ENCODE results near the gene TECTA.
"Not testable (repeated sequence)": the region's sequence is repeated elsewhere in the genome, so short reads cannot be mapped to it uniquely, and the experiment has no call there.

Gene TECTA

GRCh38 chr11:121112498-121113455, 11.7 kb downstream of the TECTA start:
- Histone ChIP-seq H3K9ac (ENCODE audit: low read depth, low read length) (no peak overlapping the region), H3K27ac (ENCODE audit: low read depth, low read length) (no peak overlapping the region), H3K4me1 (ENCODE audit: insufficient read depth, low read length) (no peaks in the 10 kb centered on the region), H3K4me3 (ENCODE audit: low read length) (no peak overlapping the region), H3K27me3 (ENCODE audit: insufficient read depth, low read length) (peaks cover 6% of the 10 kb centered on the region; the same call in 1 of the 2 replicates), H3K36me3 (ENCODE audit: insufficient read depth, low read length) (no peaks in the 10 kb centered on the region), H3K9me3 (ENCODE audit: insufficient read depth, low read depth, low read length) (no peaks in the 10 kb centered on the region)
- 60% methylated on average over 32 of the region's 32 CpGs for WGBS

- Histone ChIP-seq H3K36me3 (ENCODE audit: insufficient read depth, low read length) (no peaks in the 10 kb centered on the region), H3K27me3 (ENCODE audit: insufficient read depth, low read length) (peaks cover 6% of the 10 kb centered on the region; the same call in 1 of the 2 replicates), H3K9me3 (ENCODE audit: insufficient read depth, low read depth, low read length) (no peaks in the 10 kb centered on the region), H3K9ac (ENCODE audit: low read depth, low read length) (no peak overlapping the region), H3K4me1 (ENCODE audit: insufficient read depth, low read length) (no peaks in the 10 kb centered on the region), H3K27ac (ENCODE audit: low read depth, low read length) (no peak overlapping the region), H3K4me3 (ENCODE audit: low read length) (no peak overlapping the region)
- WGBS = 82% methylated on average over 9 of the region's 9 CpGs
These were observed 12.6 kb downstream of the TECTA start for GRCh38 chr11:121113611-121114010.

- H3K4me3 ChIP-seq (ENCODE audit: low read length); H3K4me1 ChIP-seq (ENCODE audit: insufficient read depth, low read length); H3K27me3 ChIP-seq (ENCODE audit: insufficient read depth, low read length); H3K9me3 ChIP-seq (ENCODE audit: insufficient read depth, low read depth, low read length); H3K9ac ChIP-seq (ENCODE audit: low read depth, low read length); H3K27ac ChIP-seq (ENCODE audit: low read depth, low read length); H3K36me3 ChIP-seq (ENCODE audit: insufficient read depth, low read length): not testable (repeated sequence)
- WGBS = 94% methylated on average over 1 of the region's 1 CpG
These were observed 14.0 kb downstream of the TECTA start for GRCh38 chr11:121115024-121115423.

GRCh38 chr11:121117788-121118187, 16.7 kb downstream of the TECTA start:
- Histone ChIP-seq H3K9me3 (ENCODE audit: insufficient read depth, low read depth, low read length) (peaks cover 14% of the 10 kb centered on the region), H3K27ac (ENCODE audit: low read depth, low read length) (no peak overlapping the region), H3K27me3 (ENCODE audit: insufficient read depth, low read length) (no peaks in the 10 kb centered on the region), H3K36me3 (ENCODE audit: insufficient read depth, low read length) (no peaks in the 10 kb centered on the region), H3K4me1 (ENCODE audit: insufficient read depth, low read length) (no peaks in the 10 kb centered on the region), H3K9ac (ENCODE audit: low read depth, low read length) (no peak overlapping the region), H3K4me3 (ENCODE audit: low read length) (no peak overlapping the region)
- 76% methylated on average over 6 of the region's 6 CpGs for WGBS

- WGBS = 81% methylated on average over 1 of the region's 1 CpG
- Histone ChIP-seq H3K9me3 (ENCODE audit: insufficient read depth, low read depth, low read length) (peaks cover 19% of the 10 kb centered on the region), H3K27ac (ENCODE audit: low read depth, low read length) (no peak overlapping the region), H3K36me3 (ENCODE audit: insufficient read depth, low read length) (no peaks in the 10 kb centered on the region), H3K27me3 (ENCODE audit: insufficient read depth, low read length) (no peaks in the 10 kb centered on the region), H3K4me3 (ENCODE audit: low read length) (no peak overlapping the region), H3K9ac (ENCODE audit: low read depth, low read length) (no peak overlapping the region), H3K4me1 (ENCODE audit: insufficient read depth, low read length) (no peaks in the 10 kb centered on the region)
These were observed 18.4 kb downstream of the TECTA start for GRCh38 chr11:121119440-121119839.

GRCh38 chr11:121122328-121122727, 21.3 kb downstream of the TECTA start:
- Histone ChIP-seq H3K4me3 (ENCODE audit: low read length) (no peak overlapping the region), H3K27me3 (ENCODE audit: insufficient read depth, low read length) (no peaks in the 10 kb centered on the region), H3K9ac (ENCODE audit: low read depth, low read length) (no peak overlapping the region), H3K27ac (ENCODE audit: low read depth, low read length) (no peak overlapping the region), H3K9me3 (ENCODE audit: insufficient read depth, low read depth, low read length) (peaks cover 19% of the 10 kb centered on the region), H3K4me1 (ENCODE audit: insufficient read depth, low read length) (no peaks in the 10 kb centered on the region), H3K36me3 (ENCODE audit: insufficient read depth, low read length) (no peaks in the 10 kb centered on the region)
- WGBS = 93% methylated on average over 3 of the region's 3 CpGs

- no peaks in the 10 kb centered on the region for H3K4me1 ChIP-seq (ENCODE audit: insufficient read depth, low read length)
- no peaks in the 10 kb centered on the region for H3K36me3 ChIP-seq (ENCODE audit: insufficient read depth, low read length)
- WGBS = 89% methylated on average over 6 of the region's 6 CpGs
- no peak overlapping the region for H3K4me3 ChIP-seq (ENCODE audit: low read length)
- no peak overlapping the region for H3K27ac ChIP-seq (ENCODE audit: low read depth, low read length)
- H3K27me3 ChIP-seq (ENCODE audit: insufficient read depth, low read length) = no peaks in the 10 kb centered on the region
- H3K9me3 ChIP-seq (ENCODE audit: insufficient read depth, low read depth, low read length) = peaks cover 19% of the 10 kb centered on the region
- no peak overlapping the region for H3K9ac ChIP-seq (ENCODE audit: low read depth, low read length)
These were observed 22.5 kb downstream of the TECTA start for GRCh38 chr11:121123496-121124069.

- Histone ChIP-seq H3K4me3 (ENCODE audit: low read length) (no peak overlapping the region), H3K27ac (ENCODE audit: low read depth, low read length) (no peak overlapping the region), H3K4me1 (ENCODE audit: insufficient read depth, low read length) (no peaks in the 10 kb centered on the region), H3K9ac (ENCODE audit: low read depth, low read length) (no peak overlapping the region), H3K9me3 (ENCODE audit: insufficient read depth, low read depth, low read length) (peaks cover 5% of the 10 kb centered on the region), H3K27me3 (ENCODE audit: insufficient read depth, low read length) (no peaks in the 10 kb centered on the region), H3K36me3 (ENCODE audit: insufficient read depth, low read length) (no peaks in the 10 kb centered on the region)
- 95% methylated on average over 30 of the region's 30 CpGs for WGBS
These were observed 26.8 kb downstream of the TECTA start for GRCh38 chr11:121127809-121128208.

- WGBS = 95% methylated on average over 29 of the region's 29 CpGs
- H3K4me3 ChIP-seq (ENCODE audit: low read length) = no peak overlapping the region
- no peaks in the 10 kb centered on the region for H3K9me3 ChIP-seq (ENCODE audit: insufficient read depth, low read depth, low read length)
- no peak overlapping the region for H3K27ac ChIP-seq (ENCODE audit: low read depth, low read length)
- no peak overlapping the region for H3K9ac ChIP-seq (ENCODE audit: low read depth, low read length)
- H3K4me1 ChIP-seq (ENCODE audit: insufficient read depth, low read length) = no peaks in the 10 kb centered on the region
- H3K36me3 ChIP-seq (ENCODE audit: insufficient read depth, low read length) = no peaks in the 10 kb centered on the region
- H3K27me3 ChIP-seq (ENCODE audit: insufficient read depth, low read length) = no peaks in the 10 kb centered on the region
These were observed 28.6 kb downstream of the TECTA start for GRCh38 chr11:121129362-121130340.

- Histone ChIP-seq H3K4me3 (ENCODE audit: low read length) (no peak overlapping the region), H3K9ac (ENCODE audit: low read depth, low read length) (no peak overlapping the region)
These were observed 30.6 kb downstream of the TECTA start for GRCh38 chr11:121131656-121132055.

More at GRCh38 chr11:121131656-121132055, 30.6 kb downstream of the TECTA start:
- WGBS = 98% methylated on average over 6 of the region's 6 CpGs
- H3K9me3 ChIP-seq (ENCODE audit: insufficient read depth, low read depth, low read length) = no peaks in the 10 kb centered on the region
- H3K27me3 ChIP-seq (ENCODE audit: insufficient read depth, low read length) = no peaks in the 10 kb centered on the region
- no peaks in the 10 kb centered on the region for H3K36me3 ChIP-seq (ENCODE audit: insufficient read depth, low read length)
- no peaks in the 10 kb centered on the region for H3K4me1 ChIP-seq (ENCODE audit: insufficient read depth, low read length)
- H3K27ac ChIP-seq (ENCODE audit: low read depth, low read length) = no peak overlapping the region
